OCI-LY1 (cell line): ENCODE results near the gene DBX1.

Source experiments
- CTCF ChIP-seq: fragments of 200-600 bp; sonication (generic), shearing (Covaris generic); IDR thresholded peaks from 2 replicates; pipeline ENCODE4 v1.5.1; 2017; ENCODE audit warnings: mild to moderate bottlenecking, antibody characterized with exemption, low read length, moderate library complexity, mixed read lengths
- EZH2 ChIP-seq: fragments of 200-600 bp; sonication (generic), shearing (Covaris generic); IDR thresholded peaks from 2 replicates; pipeline ENCODE4 v1.8.0; 2017; ENCODE audit warnings: borderline replicate concordance, mixed run types, mild to moderate bottlenecking, antibody characterized with exemption, low read length, moderate library complexity, mixed read lengths

- TF ChIP-seq EZH2 = no peak
- no peak for TF ChIP-seq CTCF
Observed at GRCh38 chr11:20208622-20209111, 48.4 kb upstream of the DBX1 start.
